Gastrocnemius medialis (tissue), 4 donors: ENCODE measurements around the gene PSMF1. TPM values are rescaled to one million over a fixed set of nuclear protein-coding genes. Genes with fewer than 3 reads are reported as not detected.

Source experiments
- ATAC-seq, 2 donors: fragments of 150-250 bp; one replicate each; pipeline ENCODE4 v1.9.1; 2016
- DNase-seq, 2 donors: peaks; one replicate each; pipeline ENCODE4 v3.0.0-alpha.2; 2019
- H3K27ac ChIP-seq, 4 donors: fragments of 200-600 bp; sonication (generic); 1 replicate in 1 of 4; 2 replicates in 3 of 4; pipeline ENCODE4 v1.5.1; 2016 to 2018; ENCODE audit warnings: mild to moderate bottlenecking in 2 of 4, moderate library complexity in 1 of 4
- H3K27me3 ChIP-seq, 3 donors: fragments of 200-600 bp; sonication (generic) in 2 of 3; 1 replicate in 1 of 3; 2 replicates in 2 of 3; pipeline versions ENCODE4 v1.5.1 to v1.6.0; 2016 to 2019; ENCODE audit warnings: mild to moderate bottlenecking in 1 of 3, moderate library complexity in 1 of 3
- H3K36me3 ChIP-seq, 2 donors: fragments of 200-600 bp; sonication (generic) in 1 of 2; one replicate each; pipeline ENCODE4 v1.5.1; 2017 to 2018
- H3K4me1 ChIP-seq, 2 donors: fragments of 200-600 bp; sonication (generic) in 1 of 2; one replicate each; pipeline ENCODE4 v1.5.1; 2016 to 2017; ENCODE audit warnings: mild to moderate bottlenecking in 2 of 2
- H3K4me3 ChIP-seq, 4 donors: fragments of 200-600 bp; sonication (generic) in 3 of 4; 1 replicate in 1 of 4; 2 replicates in 3 of 4; pipeline ENCODE4 v1.5.1; 2016 to 2019; ENCODE audit warnings: mild to moderate bottlenecking in 2 of 4
- H3K9me3 ChIP-seq, 3 donors: fragments of 200-600 bp; sonication (generic) in 2 of 3; 1 replicate in 1 of 3; 2 replicates in 2 of 3; pipeline ENCODE4 v1.5.1; 2016 to 2019
- POLR2A ChIP-seq, 2 donors: fragments of 450-650 bp; IDR thresholded peaks; one replicate each; pipeline ENCODE4 v1.6.1; 2017; ENCODE audit warnings: antibody characterized with exemption in 2 of 2, mild to moderate bottlenecking in 2 of 2, moderate library complexity in 2 of 2
- in situ Hi-C, 4 donors: fragments of 200-750 bp; cut with MboI; loops; one replicate each; pipeline versions ENCODE4 v1.15.0 to v1.8.0; 2017; ENCODE audit warnings: low sequenced_read_pairs in 4 of 4
- intact Hi-C: fragments of 100-400 bp; cut with DNase I; formaldehyde crosslinking; loops from one replicate; pipeline ENCODE4 v1.15.1; 2023; ENCODE audit warnings: low total_unique reads
- total RNA-seq, 4 donors: library from RNA; depleted of rRNA; stranded (reverse); fragments of >200 nt; gene quantifications; one replicate each; pipeline versions ENCODE4 v1.1.0 to v1.2.3, GENCODE V29; 2016
- TF ChIP-seq, protein P1 (sequence below), 5 experiments: fragments of 450-650 bp in 3 of 5; fragments of 200-600 bp in 2 of 5; sonication (generic) in 2 of 5; IDR thresholded peaks in 4 of 5; conservative IDR thresholded peaks in 1 of 5; 1 replicate in 4 of 5; 2 replicates in 1 of 5; pipeline ENCODE4 v1.5.1; 2016 to 2019; ENCODE audit warnings: antibody characterized with exemption in 5 of 5, mild to moderate bottlenecking in 3 of 5, moderate library complexity in 3 of 5

Gene PSMF1
- total RNA-seq, 4 donors from 2014 or later, result 174 to 433 (median 247) TPM

GRCh38 chr20:1196634-1197033, 78.2 kb downstream of the PSMF1 start:
- in situ Hi-C loops, result no loop called here
- intact Hi-C loops, result no loop called here
- H3K36me3 ChIP-seq, result no peaks in the 10 kb centered on the region
- H3K4me1 ChIP-seq, result no peaks in the 10 kb centered on the region
- DNase-seq, result no peak
- no peak for TF ChIP-seq POLR2A (IDR thresholded peaks at IDR 0.05)
- TF ChIP-seq, protein P1, sequence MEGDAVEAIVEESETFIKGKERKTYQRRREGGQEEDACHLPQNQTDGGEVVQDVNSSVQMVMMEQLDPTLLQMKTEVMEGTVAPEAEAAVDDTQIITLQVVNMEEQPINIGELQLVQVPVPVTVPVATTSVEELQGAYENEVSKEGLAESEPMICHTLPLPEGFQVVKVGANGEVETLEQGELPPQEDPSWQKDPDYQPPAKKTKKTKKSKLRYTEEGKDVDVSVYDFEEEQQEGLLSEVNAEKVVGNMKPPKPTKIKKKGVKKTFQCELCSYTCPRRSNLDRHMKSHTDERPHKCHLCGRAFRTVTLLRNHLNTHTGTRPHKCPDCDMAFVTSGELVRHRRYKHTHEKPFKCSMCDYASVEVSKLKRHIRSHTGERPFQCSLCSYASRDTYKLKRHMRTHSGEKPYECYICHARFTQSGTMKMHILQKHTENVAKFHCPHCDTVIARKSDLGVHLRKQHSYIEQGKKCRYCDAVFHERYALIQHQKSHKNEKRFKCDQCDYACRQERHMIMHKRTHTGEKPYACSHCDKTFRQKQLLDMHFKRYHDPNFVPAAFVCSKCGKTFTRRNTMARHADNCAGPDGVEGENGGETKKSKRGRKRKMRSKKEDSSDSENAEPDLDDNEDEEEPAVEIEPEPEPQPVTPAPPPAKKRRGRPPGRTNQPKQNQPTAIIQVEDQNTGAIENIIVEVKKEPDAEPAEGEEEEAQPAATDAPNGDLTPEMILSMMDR (IDR thresholded peaks at IDR 0.05 in 4 of 5, conservative IDR thresholded peaks at IDR 0.05 in 1 of 5), result no peak
- no peak overlapping the region for H3K4me3 ChIP-seq
- ATAC-seq, result no peak
- H3K27me3 ChIP-seq, result no peaks in the 10 kb centered on the region
- H3K9me3 ChIP-seq, result no peaks in the 10 kb centered on the region
- H3K27ac ChIP-seq, result no peak overlapping the region

- TF ChIP-seq, protein P1 (IDR thresholded peaks at IDR 0.05 in 4 of 5, conservative IDR thresholded peaks at IDR 0.05 in 1 of 5), result no peak
- TF ChIP-seq POLR2A (IDR thresholded peaks at IDR 0.05), result no peak
- H3K9me3 ChIP-seq, result no peaks in the 10 kb centered on the region
- H3K27ac ChIP-seq, result no peak overlapping the region
- no peak for DNase-seq
- H3K27me3 ChIP-seq, result no peaks in the 10 kb centered on the region
- H3K36me3 ChIP-seq, result no peaks in the 10 kb centered on the region
- H3K4me3 ChIP-seq, result no peak overlapping the region
- H3K4me1 ChIP-seq, result no peaks in the 10 kb centered on the region
- no peak for ATAC-seq
- intact Hi-C loops, result no loop called here
- in situ Hi-C loops, result no loop called here
These were observed 79.4 kb downstream of the PSMF1 start for GRCh38 chr20:1197801-1198200.

- intact Hi-C loops, result no loop called here
These were observed 80.3 kb downstream of the PSMF1 start for GRCh38 chr20:1198751-1199150.

DNA sequence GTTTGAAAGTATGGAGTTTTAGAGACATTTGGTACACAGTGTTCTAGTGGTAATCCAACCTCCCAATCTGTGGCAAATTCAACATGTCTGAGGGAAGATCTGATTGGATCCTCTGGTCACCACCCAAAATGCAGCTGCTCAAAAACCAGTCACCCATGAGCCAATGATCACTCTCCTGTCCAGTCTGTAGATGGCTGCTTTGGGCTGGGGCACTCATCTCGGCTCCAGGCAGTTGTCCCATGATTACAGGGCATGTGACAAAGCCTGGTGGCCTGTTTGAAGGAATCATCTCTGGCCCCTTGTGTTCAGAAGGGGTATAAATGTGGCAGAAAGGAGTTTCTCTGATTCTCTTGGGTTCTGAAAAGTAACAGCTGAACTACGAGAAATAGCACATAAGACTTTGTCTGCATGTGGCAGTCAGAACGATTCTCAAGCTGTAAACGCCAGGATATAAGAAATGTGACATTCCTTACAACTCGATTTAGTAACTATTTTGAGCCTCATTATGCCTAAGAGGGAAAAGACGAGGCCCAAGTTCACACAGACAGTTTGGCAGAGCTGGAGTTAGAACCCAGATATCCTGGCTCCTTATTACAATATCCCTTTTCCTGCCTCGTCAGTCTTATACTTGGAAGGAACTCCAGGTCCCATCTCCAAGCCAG, 80.9 kb downstream of the PSMF1 start:
- no peaks in the 10 kb centered on the region for H3K9me3 ChIP-seq

More at GRCh38 chr20:1198751-1199150, 80.3 kb downstream of the PSMF1 start:
- H3K4me3 ChIP-seq, result no peak overlapping the region
- no peaks in the 10 kb centered on the region for H3K27me3 ChIP-seq
- no peaks in the 10 kb centered on the region for H3K9me3 ChIP-seq
- DNase-seq, result no peak
- H3K27ac ChIP-seq, result no peak overlapping the region
- ATAC-seq, result no peak
- TF ChIP-seq POLR2A (IDR thresholded peaks at IDR 0.05), result no peak
- TF ChIP-seq, protein P1 (IDR thresholded peaks at IDR 0.05 in 4 of 5, conservative IDR thresholded peaks at IDR 0.05 in 1 of 5), result no peak
- no peaks in the 10 kb centered on the region for H3K4me1 ChIP-seq
- H3K36me3 ChIP-seq, result no peaks in the 10 kb centered on the region
- in situ Hi-C loops, result no loop called here

More for the DNA sequence above, 80.9 kb downstream of the PSMF1 start:
- no peak for ATAC-seq
- Histone ChIP-seq H3K4me3 (no peak overlapping the region), H3K4me1 (no peaks in the 10 kb centered on the region), H3K27me3 (no peaks in the 10 kb centered on the region), H3K36me3 (no peaks in the 10 kb centered on the region), H3K27ac (peak overlapping the region in 2 of 4 donors; percentile 46 to 51)
- no peak for TF ChIP-seq POLR2A (IDR thresholded peaks at IDR 0.05)
- TF ChIP-seq, protein P1 (IDR thresholded peaks at IDR 0.05 in 4 of 5, conservative IDR thresholded peaks at IDR 0.05 in 1 of 5), result no peak
- intact Hi-C loops, result no loop called here
- DNase-seq, result no peak
- in situ Hi-C loops, result no loop called here
